ENCODE data around the gene SUPT3H.
"Not testable (repeated sequence)": the region's sequence is repeated elsewhere in the genome, so short reads cannot be mapped to it uniquely, and the experiment has no call there.

The SUPT3H gene

GRCh38 chr6:45212976-45213375, 164.8 kb downstream of the SUPT3H start:
- H3K4me1 ChIP-seq (ENCODE audit: insufficient read depth, low read length) = peaks cover 12% of the 10 kb centered on the region
- no peak overlapping the region for H3K9ac ChIP-seq (ENCODE audit: low read depth, low read length)
- peaks cover 10% of the 10 kb centered on the region; the same call in 1 of the 2 replicates for H3K9me3 ChIP-seq (ENCODE audit: control insufficient read depth, insufficient read depth, low read length)
- no peaks in the 10 kb centered on the region for H3K36me3 ChIP-seq (ENCODE audit: insufficient read depth, low read length)

- peaks cover 12% of the 10 kb centered on the region for H3K4me1 ChIP-seq (ENCODE audit: insufficient read depth, low read length)
- no peak overlapping the region for H3K9ac ChIP-seq (ENCODE audit: low read depth, low read length)
- H3K36me3 ChIP-seq (ENCODE audit: insufficient read depth, low read length) = no peaks in the 10 kb centered on the region
- H3K9me3 ChIP-seq (ENCODE audit: control insufficient read depth, insufficient read depth, low read length) = peaks cover 10% of the 10 kb centered on the region; the same call in 1 of the 2 replicates
Measured at GRCh38 chr6:45209762-45210161, 168.0 kb downstream of the SUPT3H start.

- Histone ChIP-seq H3K9me3 (ENCODE audit: control insufficient read depth, insufficient read depth, low read length) (peaks cover 10% of the 10 kb centered on the region; the same call in 1 of the 2 replicates), H3K9ac (ENCODE audit: low read depth, low read length) (no peak overlapping the region), H3K4me1 (ENCODE audit: insufficient read depth, low read length) (no peaks in the 10 kb centered on the region), H3K36me3 (ENCODE audit: insufficient read depth, low read length) (no peaks in the 10 kb centered on the region)
Measured at GRCh38 chr6:45206793-45207492, 170.8 kb downstream of the SUPT3H start.

- Histone ChIP-seq H3K9ac (ENCODE audit: low read depth, low read length) (no peak overlapping the region), H3K4me1 (ENCODE audit: insufficient read depth, low read length) (no peaks in the 10 kb centered on the region), H3K36me3 (ENCODE audit: insufficient read depth, low read length) (no peaks in the 10 kb centered on the region), H3K9me3 (ENCODE audit: control insufficient read depth, insufficient read depth, low read length) (no peaks in the 10 kb centered on the region)
Measured at GRCh38 chr6:45201484-45201883, 176.2 kb downstream of the SUPT3H start.

GRCh38 chr6:45200510-45200909, 177.2 kb downstream of the SUPT3H start:
- Histone ChIP-seq H3K36me3 (ENCODE audit: insufficient read depth, low read length) (no peaks in the 10 kb centered on the region), H3K9ac (ENCODE audit: low read depth, low read length) (no peak overlapping the region), H3K9me3 (ENCODE audit: control insufficient read depth, insufficient read depth, low read length) (no peaks in the 10 kb centered on the region), H3K4me1 (ENCODE audit: insufficient read depth, low read length) (no peaks in the 10 kb centered on the region)

- Histone ChIP-seq H3K9ac (ENCODE audit: low read depth, low read length) (no peak overlapping the region), H3K36me3 (ENCODE audit: insufficient read depth, low read length) (no peaks in the 10 kb centered on the region), H3K9me3 (ENCODE audit: control insufficient read depth, insufficient read depth, low read length) (no peaks in the 10 kb centered on the region), H3K4me1 (ENCODE audit: insufficient read depth, low read length) (no peaks in the 10 kb centered on the region)
Measured at GRCh38 chr6:45199554-45199953, 178.2 kb downstream of the SUPT3H start.

- H3K4me1 ChIP-seq (ENCODE audit: insufficient read depth, low read length) = no peaks in the 10 kb centered on the region
Measured at GRCh38 chr6:45196121-45196520, 181.6 kb downstream of the SUPT3H start.

GRCh38 chr6:45195137-45195536, 182.6 kb downstream of the SUPT3H start:
- Histone ChIP-seq H3K4me1 (ENCODE audit: insufficient read depth, low read length) (no peaks in the 10 kb centered on the region), H3K9ac (ENCODE audit: low read depth, low read length) (no peak overlapping the region), H3K36me3 (ENCODE audit: insufficient read depth, low read length) (no peaks in the 10 kb centered on the region), H3K9me3 (ENCODE audit: control insufficient read depth, insufficient read depth, low read length) (no peaks in the 10 kb centered on the region)

More at GRCh38 chr6:45196121-45196520, 181.6 kb downstream of the SUPT3H start:
- no peaks in the 10 kb centered on the region for H3K36me3 ChIP-seq (ENCODE audit: insufficient read depth, low read length)
- no peaks in the 10 kb centered on the region for H3K9me3 ChIP-seq (ENCODE audit: control insufficient read depth, insufficient read depth, low read length)
- H3K9ac ChIP-seq (ENCODE audit: low read depth, low read length) = no peak overlapping the region

- Histone ChIP-seq H3K9ac (ENCODE audit: low read depth, low read length) (no peak overlapping the region), H3K4me1 (ENCODE audit: insufficient read depth, low read length) (no peaks in the 10 kb centered on the region), H3K9me3 (ENCODE audit: control insufficient read depth, insufficient read depth, low read length) (no peaks in the 10 kb centered on the region), H3K36me3 (ENCODE audit: insufficient read depth, low read length) (no peaks in the 10 kb centered on the region)
Measured at GRCh38 chr6:45192556-45192955, 185.2 kb downstream of the SUPT3H start.

- no peaks in the 10 kb centered on the region for H3K36me3 ChIP-seq (ENCODE audit: insufficient read depth, low read length)
- H3K9me3 ChIP-seq (ENCODE audit: control insufficient read depth, insufficient read depth, low read length) = no peaks in the 10 kb centered on the region
- H3K9ac ChIP-seq (ENCODE audit: low read depth, low read length) = no peak overlapping the region
- H3K4me1 ChIP-seq (ENCODE audit: insufficient read depth, low read length) = no peaks in the 10 kb centered on the region
Measured at GRCh38 chr6:45191414-45191813, 186.3 kb downstream of the SUPT3H start.

- Histone ChIP-seq H3K4me1 (ENCODE audit: insufficient read depth, low read length) (0 out of 2 replicates have a peak, but pooled peaks cover 10% of the 10 kb centered on the region), H3K9me3 (ENCODE audit: control insufficient read depth, insufficient read depth, low read length) (no peaks in the 10 kb centered on the region), H3K36me3 (ENCODE audit: insufficient read depth, low read length) (no peaks in the 10 kb centered on the region), H3K9ac (ENCODE audit: low read depth, low read length) (no peak overlapping the region)
Measured at GRCh38 chr6:45187836-45188235, 189.9 kb downstream of the SUPT3H start.

- Histone ChIP-seq H3K36me3 (ENCODE audit: insufficient read depth, low read length) (no peaks in the 10 kb centered on the region), H3K9me3 (ENCODE audit: control insufficient read depth, insufficient read depth, low read length) (no peaks in the 10 kb centered on the region), H3K9ac (ENCODE audit: low read depth, low read length) (no peak overlapping the region), H3K4me1 (ENCODE audit: insufficient read depth, low read length) (0 out of 2 replicates have a peak, but pooled peaks cover 10% of the 10 kb centered on the region)
Measured at GRCh38 chr6:45185403-45186251, 192.1 kb downstream of the SUPT3H start.

- H3K36me3 ChIP-seq (ENCODE audit: insufficient read depth, low read length) = no peaks in the 10 kb centered on the region
- no peak overlapping the region for H3K9ac ChIP-seq (ENCODE audit: low read depth, low read length)
- H3K9me3 ChIP-seq (ENCODE audit: control insufficient read depth, insufficient read depth, low read length) = no peaks in the 10 kb centered on the region
- 0 out of 2 replicates have a peak, but pooled peaks cover 10% of the 10 kb centered on the region for H3K4me1 ChIP-seq (ENCODE audit: insufficient read depth, low read length)
Measured at GRCh38 chr6:45184937-45185336, 192.8 kb downstream of the SUPT3H start.

- Histone ChIP-seq H3K9ac (ENCODE audit: low read depth, low read length) (no peak overlapping the region), H3K36me3 (ENCODE audit: insufficient read depth, low read length) (no peaks in the 10 kb centered on the region), H3K4me1 (ENCODE audit: insufficient read depth, low read length) (0 out of 2 replicates have a peak, but pooled peaks cover 10% of the 10 kb centered on the region), H3K9me3 (ENCODE audit: control insufficient read depth, insufficient read depth, low read length) (no peaks in the 10 kb centered on the region)
Measured at GRCh38 chr6:45184040-45184439, 193.7 kb downstream of the SUPT3H start.

GRCh38 chr6:45176373-45176772, 201.4 kb downstream of the SUPT3H start:
- not testable (repeated sequence) for H3K9me3 ChIP-seq (ENCODE audit: control insufficient read depth, insufficient read depth, low read length); H3K4me1 ChIP-seq (ENCODE audit: insufficient read depth, low read length); H3K9ac ChIP-seq (ENCODE audit: low read depth, low read length); H3K36me3 ChIP-seq (ENCODE audit: insufficient read depth, low read length)
